CD4-positive, alpha-beta T cell treated with Interleukin-10 for 1 hour (primary cell): ENCODE data around the gene CAMTA1.

Experiments
- DNase-seq: peaks from one replicate; pipeline ENCODE4 v3.0.0-alpha.2; 2020

The CAMTA1 gene

GRCh38 chr1:6985549-6986276 lies 200.5 kb downstream of the CAMTA1 start:
- no peak for DNase-seq

GRCh38 chr1:6986281-6986680 lies 201.0 kb downstream of the CAMTA1 start:
- DNase-seq, result no peak

- DNase-seq, result no peak
These were observed 202.7 kb downstream of the CAMTA1 start for GRCh38 chr1:6987940-6988339.

- DNase-seq, result no peak
These were observed 203.5 kb downstream of the CAMTA1 start for GRCh38 chr1:6988796-6989195.

- DNase-seq, result no peak
These were observed 204.2 kb downstream of the CAMTA1 start for GRCh38 chr1:6989212-6990159.

- DNase-seq, result no peak
These were observed 206.0 kb downstream of the CAMTA1 start for GRCh38 chr1:6991266-6991665.

GRCh38 chr1:6995789-6996188 lies 210.5 kb downstream of the CAMTA1 start:
- DNase-seq, result no peak

- no peak for DNase-seq
These were observed 211.1 kb downstream of the CAMTA1 start for GRCh38 chr1:6996371-6996770.

- DNase-seq, result no peak
These were observed 211.6 kb downstream of the CAMTA1 start for GRCh38 chr1:6996866-6997265.

GRCh38 chr1:6998267-6998666 lies 213.0 kb downstream of the CAMTA1 start:
- DNase-seq, result no peak

- DNase-seq, result no peak
These were observed 214.6 kb downstream of the CAMTA1 start for GRCh38 chr1:6999826-7000225.

- no peak for DNase-seq
These were observed 215.5 kb downstream of the CAMTA1 start for GRCh38 chr1:7000720-7001119.

GRCh38 chr1:7002728-7003127 lies 217.5 kb downstream of the CAMTA1 start:
- no peak for DNase-seq

- DNase-seq, result no peak
These were observed 218.4 kb downstream of the CAMTA1 start for GRCh38 chr1:7003676-7004075.

GRCh38 chr1:7004181-7004580 lies 218.9 kb downstream of the CAMTA1 start:
- no peak for DNase-seq

GRCh38 chr1:7005762-7006161 lies 220.5 kb downstream of the CAMTA1 start:
- DNase-seq, result no peak

- DNase-seq, result no peak
These were observed 222.0 kb downstream of the CAMTA1 start for GRCh38 chr1:7006996-7007871.

- DNase-seq, result no peak
These were observed 222.6 kb downstream of the CAMTA1 start for GRCh38 chr1:7007902-7008301.

- DNase-seq, result no peak
These were observed 223.1 kb downstream of the CAMTA1 start for GRCh38 chr1:7008331-7008730.

- DNase-seq, result no peak
These were observed 223.9 kb downstream of the CAMTA1 start for GRCh38 chr1:7008975-7009740.

- no peak for DNase-seq
These were observed 224.7 kb downstream of the CAMTA1 start for GRCh38 chr1:7009741-7010525.
